NCI-H524 (cell line): Measurements from ENCODE around the gene CLSTN2.

Experiments used
- DNase-seq, 2 experiments: peaks; one replicate each; lab custom pipeline; 2025; lab: John Stamatoyannopoulos, UW

The CLSTN2 gene

GRCh38 chr3:140501770-140502364, 566.9 kb downstream of the CLSTN2 start:
- no peak for DNase-seq

- no peak for DNase-seq
Observed at GRCh38 chr3:140505213-140505612, 570.2 kb downstream of the CLSTN2 start.

- DNase-seq, result no peak
Observed at GRCh38 chr3:140505876-140506275, 570.9 kb downstream of the CLSTN2 start.

GRCh38 chr3:140508550-140508949, 573.6 kb downstream of the CLSTN2 start:
- no peak for DNase-seq

- no peak for DNase-seq
Observed at GRCh38 chr3:140509534-140509933, 574.5 kb downstream of the CLSTN2 start.

- DNase-seq, result no peak
Observed at GRCh38 chr3:140510303-140510861, 575.4 kb downstream of the CLSTN2 start.

- DNase-seq, result no peak
Observed at GRCh38 chr3:140521751-140522445, 586.9 kb downstream of the CLSTN2 start.

DNA sequence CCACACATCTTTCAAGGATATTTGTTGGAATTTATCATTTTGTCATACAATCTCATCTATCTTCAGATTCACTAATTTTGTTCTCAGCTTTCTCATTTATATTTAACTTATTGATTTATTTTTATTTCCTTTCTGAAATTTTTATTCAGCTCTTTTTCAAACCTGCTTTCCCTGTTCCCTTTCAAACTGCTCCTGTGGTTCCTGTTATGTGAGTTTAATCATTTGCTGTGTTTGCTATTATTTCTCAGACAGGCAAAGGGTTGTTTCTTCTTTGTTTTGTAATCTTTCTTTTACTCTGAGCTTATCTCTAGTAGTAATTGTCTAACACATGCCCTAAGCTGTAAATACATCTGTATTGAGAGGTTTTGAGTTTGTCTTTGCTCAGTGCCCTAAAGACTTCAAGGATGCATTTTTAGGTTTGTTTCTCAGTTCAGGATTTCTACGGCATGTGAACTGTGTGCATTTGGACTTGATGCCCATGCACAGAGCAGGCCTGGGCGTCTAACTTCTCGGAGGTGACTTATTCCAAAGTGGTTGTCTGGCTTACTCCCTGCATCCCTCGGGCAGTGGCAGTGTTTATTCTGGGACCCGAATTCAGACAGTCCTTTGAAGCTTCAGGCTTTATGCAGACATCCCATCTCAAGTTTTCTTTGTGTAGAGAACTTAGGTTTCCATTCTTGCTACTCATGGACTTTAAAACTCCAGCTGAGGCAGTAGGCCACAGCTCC, 587.8 kb downstream of the CLSTN2 start:
- DNase-seq, result no peak

DNA sequence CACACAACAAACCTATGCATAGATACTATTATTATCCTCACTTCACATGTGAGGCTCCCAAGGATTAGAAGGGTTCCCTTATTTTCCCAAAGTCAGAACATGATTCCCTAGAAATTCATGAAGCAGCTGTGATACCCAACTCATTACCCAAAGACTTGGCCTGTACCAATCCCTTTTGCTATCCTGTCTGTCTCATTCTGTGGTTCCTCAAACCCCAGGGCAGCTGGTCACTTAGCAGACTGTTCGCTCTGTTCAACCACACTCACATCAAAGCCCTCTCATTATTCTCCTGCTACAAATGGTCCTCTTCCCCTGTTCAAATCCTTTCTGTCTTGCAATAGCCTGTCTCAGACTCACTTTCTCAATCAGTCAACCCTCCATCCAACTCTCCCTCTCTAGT, 588.6 kb downstream of the CLSTN2 start:
- DNase-seq, result no peak

DNA sequence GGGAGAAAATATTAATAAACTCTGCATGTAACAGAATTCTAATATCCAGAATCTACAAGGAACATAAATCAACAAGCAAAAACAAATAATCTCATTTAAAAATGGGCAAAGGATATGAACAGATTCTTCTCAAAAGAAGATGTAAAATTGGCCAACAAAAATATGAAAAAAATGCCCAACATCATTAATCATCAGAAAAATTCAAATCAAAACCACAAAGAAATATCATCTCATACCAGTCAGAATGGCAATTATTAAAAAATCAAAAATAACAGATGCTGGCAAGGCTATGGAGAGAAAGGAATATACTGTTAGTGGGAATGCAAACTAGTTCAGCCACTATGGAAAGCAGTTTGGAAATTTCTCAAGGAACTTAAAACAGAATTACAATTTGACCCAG, 592.2 kb downstream of the CLSTN2 start:
- no peak for DNase-seq

- DNase-seq, result no peak
Observed at GRCh38 chr3:140529096-140529495, 594.1 kb downstream of the CLSTN2 start.

DNA sequence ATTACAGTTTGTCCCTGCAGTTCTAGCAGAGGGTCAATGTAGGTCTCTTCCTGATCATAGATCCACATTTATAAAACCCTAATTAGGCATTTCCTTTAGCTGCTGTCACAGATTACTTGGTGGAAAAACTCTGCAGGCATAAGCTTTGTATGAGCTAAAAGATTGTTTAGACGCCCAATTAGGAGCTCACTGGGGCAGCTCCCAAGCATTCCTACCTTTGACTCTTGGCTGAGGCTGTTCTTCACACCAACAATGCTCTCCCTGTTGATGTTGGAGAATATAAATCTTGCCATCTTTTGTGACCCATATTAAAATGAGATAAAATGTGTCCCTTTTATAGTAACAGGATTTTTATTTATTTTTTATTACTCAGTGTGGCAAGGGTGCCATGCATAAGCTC, 594.6 kb downstream of the CLSTN2 start:
- DNase-seq, result no peak

DNA sequence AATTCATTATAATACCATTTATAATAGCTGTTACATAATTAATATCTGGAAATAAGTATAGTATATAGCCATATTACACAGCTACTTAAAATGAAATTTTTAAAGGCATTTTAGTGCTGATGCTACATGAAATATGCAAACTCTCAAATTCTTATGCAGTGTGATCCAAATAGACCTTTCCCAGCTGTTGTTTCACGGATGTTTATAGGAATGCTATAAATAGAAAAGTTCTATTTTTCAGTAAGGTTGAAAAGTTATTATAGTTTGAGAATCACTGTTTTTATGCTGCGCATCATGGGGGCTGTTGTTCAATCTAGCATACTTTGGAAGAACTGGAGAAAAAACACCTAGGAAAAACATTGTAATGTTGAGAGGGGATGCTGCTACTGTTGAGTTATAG, 595.1 kb downstream of the CLSTN2 start:
- DNase-seq, result no peak

- DNase-seq, result no peak
Observed at GRCh38 chr3:140530603-140531002, 595.6 kb downstream of the CLSTN2 start.

DNA sequence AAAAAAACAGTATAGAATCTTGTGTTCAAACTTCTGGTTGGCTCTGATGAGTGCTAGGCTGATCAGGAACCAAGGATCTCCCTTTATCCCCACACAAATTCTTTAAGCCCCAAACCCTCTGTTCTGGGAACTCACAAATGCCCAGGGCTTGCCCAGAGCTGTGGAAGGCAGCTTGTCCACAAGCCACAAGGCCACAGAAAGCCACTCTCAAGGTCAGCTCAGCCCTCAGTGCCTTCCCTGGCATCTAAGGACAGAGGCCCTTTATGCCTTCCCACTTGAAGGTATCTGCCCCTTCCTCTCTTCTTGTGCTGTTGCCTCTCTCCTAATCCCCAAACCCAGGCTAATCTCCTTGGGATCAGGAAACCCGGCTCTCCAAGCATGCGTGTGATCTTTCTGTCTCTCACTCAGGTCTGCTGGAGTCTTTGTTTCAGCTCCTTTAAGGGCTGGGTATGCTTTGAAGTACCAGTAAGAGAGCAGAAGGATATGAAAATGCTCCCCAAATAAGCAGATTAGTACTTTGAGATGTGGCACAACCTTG, 597.9 kb downstream of the CLSTN2 start:
- peak; percentile 10 to 42 for DNase-seq

DNA sequence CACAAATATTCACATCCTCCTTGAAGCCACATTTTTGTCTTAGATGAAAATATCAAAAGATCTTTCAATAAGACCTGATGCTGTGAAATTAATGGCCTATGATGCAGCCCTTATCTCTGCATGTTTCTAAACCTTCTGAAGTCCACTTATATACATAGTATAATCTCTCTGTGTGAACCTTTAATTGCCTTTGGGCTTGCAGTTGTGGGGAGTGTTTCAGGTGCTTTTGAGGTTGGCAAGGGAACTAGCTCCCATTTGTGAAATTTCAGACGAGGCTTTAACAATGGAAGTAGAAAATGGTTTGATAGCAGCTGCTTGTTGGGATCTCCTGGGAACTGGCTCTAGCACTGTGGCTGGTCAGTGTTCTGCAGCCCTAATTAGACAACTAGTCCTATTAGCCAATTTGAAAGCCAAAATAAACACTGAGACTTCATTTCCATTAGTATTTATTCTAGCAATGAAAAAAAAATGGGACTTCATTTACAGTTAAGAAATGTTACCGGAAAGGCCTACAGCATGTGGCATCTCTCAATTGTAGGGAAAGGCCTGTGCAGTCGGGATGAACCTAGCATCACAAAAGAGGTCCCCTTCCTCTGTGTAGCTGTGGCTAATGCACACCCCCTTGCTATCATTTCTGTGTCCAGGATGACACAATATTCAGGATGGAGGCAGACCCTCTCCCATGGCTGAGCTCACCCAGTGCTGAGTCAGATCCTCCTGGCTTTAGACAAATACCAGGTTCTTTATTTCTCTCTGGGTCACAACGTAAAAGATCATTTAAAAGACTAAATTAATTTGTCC, 602.1 kb downstream of the CLSTN2 start:
- DNase-seq, result no peak

- no peak for DNase-seq
Observed at GRCh38 chr3:140537727-140538082, 602.7 kb downstream of the CLSTN2 start.

- DNase-seq, result no peak
Observed at GRCh38 chr3:140540262-140540661, 605.3 kb downstream of the CLSTN2 start.

- no peak for DNase-seq
Observed at GRCh38 chr3:140541975-140542653, 607.1 kb downstream of the CLSTN2 start.

GRCh38 chr3:140545197-140545596, 610.2 kb downstream of the CLSTN2 start:
- DNase-seq, result no peak

GRCh38 chr3:140545756-140546155, 610.8 kb downstream of the CLSTN2 start:
- no peak for DNase-seq
